Calu3 (cell line): ENCODE results near the gene HOXA7. TPM values are rescaled to one million over a fixed set of nuclear protein-coding genes. Genes with fewer than 3 reads are reported as not detected.
A peak's percentile ranks its signal among the peaks of the same experiment; 100 is the strongest.

Experiments
- BruUV-seq: library from RNA; stranded (reverse); fragments of 400-500 nt; replicated peaks from 2 replicates; lab custom pipeline; 2021; lab: Mats Ljungman, UMichigan
- CTCF ChIA-PET: fragments of 300-600 bp; sonication (Branson Sonifier 250); formaldehyde crosslinking; loops from one replicate; lab custom pipeline; 2022; ENCODE audit warnings: antibody characterized with exemption; lab: Charles Lee
- DNase-seq: peaks from one replicate; pipeline ENCODE4 v3.0.0; 2022
- H3K27ac Mint-ChIP-seq: one replicate; pipeline ENCODE4 v1.8.0; 2022; ENCODE audit warnings: mixed read lengths; ENCODE audit not compliant: unreplicated experiment
- H3K27me3 Mint-ChIP-seq: one replicate; pipeline ENCODE4 v1.8.0; 2022; ENCODE audit warnings: mixed read lengths; ENCODE audit not compliant: unreplicated experiment
- H3K36me3 Mint-ChIP-seq: one replicate; pipeline ENCODE4 v1.8.0; 2022; ENCODE audit warnings: mild to moderate bottlenecking, moderate library complexity, mixed read lengths; ENCODE audit not compliant: insufficient read depth, unreplicated experiment
- H3K4me1 Mint-ChIP-seq: one replicate; pipeline ENCODE4 v1.8.0; 2022; ENCODE audit warnings: mild to moderate bottlenecking, low read depth, mixed read lengths; ENCODE audit not compliant: unreplicated experiment
- H3K4me3 Mint-ChIP-seq: one replicate; pipeline ENCODE4 v1.8.0; 2022; ENCODE audit warnings: mild to moderate bottlenecking, low read depth, moderate library complexity, mixed read lengths; ENCODE audit not compliant: unreplicated experiment
- H3K9me3 Mint-ChIP-seq: one replicate; pipeline ENCODE4 v1.8.0; 2022; ENCODE audit warnings: low read depth, mixed read lengths; ENCODE audit not compliant: unreplicated experiment
- intact Hi-C: fragments of 100-400 bp; cut with micrococcal nuclease; formaldehyde crosslinking; loops from one replicate; pipeline ENCODE4 v1.10.0; 2022; ENCODE audit not compliant: unreplicated experiment
- total RNA-seq: library from RNA; stranded (reverse); gene quantifications from 2 replicates; pipeline ENCODE4 v1.2.3, GENCODE V29; 2022
- TF ChIP-seq, protein P1 (sequence below): fragments of 200-600 bp; IDR thresholded peaks from one replicate; pipeline ENCODE4 v1.8.0; 2022; ENCODE audit warnings: antibody characterized with exemption; ENCODE audit not compliant: unreplicated experiment

HOXA7 gene
- total RNA-seq, 1 experiment from 2014 or later, result not detected

DNA sequence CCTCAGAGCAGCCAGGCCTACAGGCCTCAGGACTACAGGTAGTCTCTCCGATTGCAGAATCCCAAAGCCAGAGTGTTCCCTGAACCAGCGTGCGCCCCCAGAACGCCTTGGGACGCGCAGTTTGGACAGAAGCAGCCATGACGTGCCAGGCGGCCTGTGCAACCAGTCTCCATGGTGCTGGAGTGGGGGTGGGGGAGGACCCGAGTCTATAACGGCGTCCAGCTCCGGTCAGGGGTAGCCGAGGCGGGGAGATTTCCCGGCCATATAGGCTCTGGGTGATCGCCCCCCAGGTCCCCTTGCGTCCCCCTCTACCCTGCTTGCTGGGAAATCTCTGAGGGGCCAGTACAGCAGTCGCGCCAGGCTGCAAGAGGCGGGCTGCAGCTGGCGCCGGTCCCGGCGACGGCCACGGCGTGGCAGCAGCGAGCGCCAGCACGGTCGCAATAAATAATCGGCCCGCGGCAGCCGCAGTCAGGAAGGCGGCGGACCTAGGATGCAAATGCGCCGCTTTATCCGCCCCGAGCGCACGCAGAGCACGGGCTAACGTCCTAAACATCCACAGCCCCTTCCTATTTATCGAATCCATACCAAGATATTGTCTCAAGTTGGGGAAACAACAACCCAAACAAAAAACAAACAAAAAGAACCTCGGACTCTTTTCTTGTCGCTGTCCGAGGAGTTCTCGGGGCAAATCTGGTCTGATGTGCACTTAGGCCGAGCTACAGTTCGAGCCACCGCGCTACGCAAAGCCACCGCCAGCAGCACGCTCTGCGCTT, 5.7 kb downstream of the HOXA7 start:
- no peaks in the 10 kb centered on the region for H3K9me3 Mint-ChIP-seq

DNA sequence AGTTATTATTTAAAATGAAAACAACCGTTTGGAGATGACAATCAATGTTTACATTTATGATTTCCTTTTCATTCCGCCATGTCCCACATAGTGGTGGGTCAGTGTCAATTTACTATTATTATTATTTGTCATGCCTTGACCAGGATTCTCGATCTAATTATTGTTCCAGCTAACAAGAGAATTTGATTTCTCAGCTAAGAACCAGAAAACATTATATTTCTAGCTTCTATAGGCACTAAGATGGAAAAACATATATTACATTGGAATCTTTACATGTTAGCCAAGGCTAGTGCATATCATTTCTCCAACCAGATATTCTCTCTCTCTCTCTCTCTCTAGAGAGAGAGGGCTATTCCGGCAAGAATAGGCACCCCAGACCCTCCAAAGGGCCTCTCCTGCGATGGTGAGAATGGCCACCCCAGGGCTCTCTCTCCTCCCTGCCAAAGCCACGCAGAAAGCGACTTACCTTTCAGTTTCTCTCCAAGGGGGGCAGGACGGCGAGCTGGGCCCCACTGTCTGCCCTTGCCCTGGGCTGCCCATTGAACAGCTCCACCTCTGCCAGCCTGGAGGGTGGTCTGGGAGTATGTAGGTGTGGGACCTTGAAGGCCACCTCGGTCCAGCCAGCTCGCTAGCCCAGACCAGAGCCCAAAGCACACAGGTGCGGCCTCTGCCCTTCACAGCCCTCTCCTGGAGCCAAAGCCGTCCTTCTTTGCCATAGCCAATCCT, 6.5 kb downstream of the HOXA7 start:
- Mint-ChIP-seq H3K4me3 (peak overlapping the region; percentile 76), H3K4me1 (peaks cover 11% of the 10 kb centered on the region), H3K9me3 (no peaks in the 10 kb centered on the region), H3K27me3 (peaks cover 36% of the 10 kb centered on the region), H3K27ac (peak overlapping the region; percentile 73), H3K36me3 (peaks cover 37% of the 10 kb centered on the region)
- peak; percentile 51 for DNase-seq
- intact Hi-C loops, result loop anchor here (5.0 kb wide), 1 partner anchor 1258 kb away; no protein-coding TSS in a partner anchor
- CTCF ChIA-PET, result interaction anchor here (0.7 to 2.4 kb wide), 14 partner anchors 9 to 1209 kb away, joined by 3 to 21 read pairs (median 5); partner anchors contain the start of genes HOXA10 and SKAP2
- no TSS peak for BruUV-seq
- TF ChIP-seq, protein P1, sequence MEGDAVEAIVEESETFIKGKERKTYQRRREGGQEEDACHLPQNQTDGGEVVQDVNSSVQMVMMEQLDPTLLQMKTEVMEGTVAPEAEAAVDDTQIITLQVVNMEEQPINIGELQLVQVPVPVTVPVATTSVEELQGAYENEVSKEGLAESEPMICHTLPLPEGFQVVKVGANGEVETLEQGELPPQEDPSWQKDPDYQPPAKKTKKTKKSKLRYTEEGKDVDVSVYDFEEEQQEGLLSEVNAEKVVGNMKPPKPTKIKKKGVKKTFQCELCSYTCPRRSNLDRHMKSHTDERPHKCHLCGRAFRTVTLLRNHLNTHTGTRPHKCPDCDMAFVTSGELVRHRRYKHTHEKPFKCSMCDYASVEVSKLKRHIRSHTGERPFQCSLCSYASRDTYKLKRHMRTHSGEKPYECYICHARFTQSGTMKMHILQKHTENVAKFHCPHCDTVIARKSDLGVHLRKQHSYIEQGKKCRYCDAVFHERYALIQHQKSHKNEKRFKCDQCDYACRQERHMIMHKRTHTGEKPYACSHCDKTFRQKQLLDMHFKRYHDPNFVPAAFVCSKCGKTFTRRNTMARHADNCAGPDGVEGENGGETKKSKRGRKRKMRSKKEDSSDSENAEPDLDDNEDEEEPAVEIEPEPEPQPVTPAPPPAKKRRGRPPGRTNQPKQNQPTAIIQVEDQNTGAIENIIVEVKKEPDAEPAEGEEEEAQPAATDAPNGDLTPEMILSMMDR, result no peak

More for the DNA sequence above, 5.7 kb downstream of the HOXA7 start:
- BruUV-seq, result no TSS peak
- H3K27me3 Mint-ChIP-seq, result peaks cover 36% of the 10 kb centered on the region
- H3K27ac Mint-ChIP-seq, result peak overlapping the region; percentile 73
- peaks cover 11% of the 10 kb centered on the region for H3K4me1 Mint-ChIP-seq
- CTCF ChIA-PET, result interaction anchor here (0.7 to 2.4 kb wide), 13 partner anchors 9 to 1208 kb away, joined by 3 to 21 read pairs (median 5); partner anchors contain the start of genes HOXA10 and SKAP2
- DNase-seq, result peak; percentile 91
- peak overlapping the region; percentile 76 for H3K4me3 Mint-ChIP-seq
- intact Hi-C loops, result loop anchor here (5.0 kb wide), 1 partner anchor 1258 kb away; no protein-coding TSS in a partner anchor
- TF ChIP-seq, protein P1, result peak; percentile 96
- H3K36me3 Mint-ChIP-seq, result peaks cover 37% of the 10 kb centered on the region

DNA sequence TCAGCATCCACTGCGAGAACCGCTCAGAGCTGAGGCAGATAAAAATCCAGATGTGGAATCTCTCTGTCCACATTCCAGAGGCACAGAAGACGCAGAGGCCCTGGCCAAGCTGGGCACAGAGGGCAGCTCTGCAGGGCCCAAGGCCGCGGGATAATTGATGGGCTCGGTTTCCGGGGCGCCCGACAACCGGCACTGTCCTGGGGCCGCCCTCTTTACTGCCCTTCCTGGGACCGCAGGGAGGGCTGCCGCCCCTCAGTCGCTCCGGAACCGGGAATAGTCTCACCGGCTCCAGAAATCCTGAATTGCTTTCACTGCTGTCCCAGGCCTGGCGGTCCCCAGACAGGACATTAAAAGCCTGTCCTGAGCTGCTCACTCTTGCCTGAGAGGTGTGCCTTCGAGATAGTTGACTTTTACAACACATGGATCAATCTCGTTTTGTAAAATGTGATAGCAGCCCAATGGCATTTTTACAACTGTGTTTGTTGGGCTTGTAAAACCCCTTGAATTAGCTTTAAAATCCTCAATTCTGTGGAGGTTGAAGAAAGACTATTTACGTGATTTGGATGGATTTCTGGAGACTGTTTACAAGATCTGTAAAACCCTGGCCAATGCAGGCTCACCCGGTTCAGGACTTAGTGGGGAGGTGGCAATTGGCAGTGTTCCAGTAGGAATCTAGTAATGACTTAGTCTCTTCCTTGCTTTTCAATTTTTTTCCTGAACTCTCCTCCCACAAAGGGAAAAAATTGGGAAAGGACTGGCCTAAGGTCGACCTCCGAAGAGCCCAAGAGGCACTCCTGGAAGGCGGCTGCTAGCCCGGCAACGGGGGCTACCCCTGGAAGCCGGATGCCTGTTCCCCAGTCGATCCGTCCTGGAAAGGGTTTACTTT, 7.5 kb downstream of the HOXA7 start:
- no TSS peak for BruUV-seq
- no peak for DNase-seq
- H3K36me3 Mint-ChIP-seq, result peaks cover 37% of the 10 kb centered on the region
- peaks cover 11% of the 10 kb centered on the region for H3K4me1 Mint-ChIP-seq
- intact Hi-C loops, result no loop called here
- peak overlapping the region; percentile 76 for H3K4me3 Mint-ChIP-seq
- H3K9me3 Mint-ChIP-seq, result no peaks in the 10 kb centered on the region
- peak overlapping the region; percentile 8 for H3K27ac Mint-ChIP-seq
- TF ChIP-seq, protein P1, result no peak
- peaks cover 32% of the 10 kb centered on the region for H3K27me3 Mint-ChIP-seq
- CTCF ChIA-PET, result interaction anchor here (0.8 to 2.4 kb wide), 6 partner anchors 12 to 467 kb away, joined by 3 to 21 read pairs (median 6); partner anchors contain the start of genes HOXA10 and SKAP2
